ENCODE results near the gene TAAR5.

Gene TAAR5

DNA sequence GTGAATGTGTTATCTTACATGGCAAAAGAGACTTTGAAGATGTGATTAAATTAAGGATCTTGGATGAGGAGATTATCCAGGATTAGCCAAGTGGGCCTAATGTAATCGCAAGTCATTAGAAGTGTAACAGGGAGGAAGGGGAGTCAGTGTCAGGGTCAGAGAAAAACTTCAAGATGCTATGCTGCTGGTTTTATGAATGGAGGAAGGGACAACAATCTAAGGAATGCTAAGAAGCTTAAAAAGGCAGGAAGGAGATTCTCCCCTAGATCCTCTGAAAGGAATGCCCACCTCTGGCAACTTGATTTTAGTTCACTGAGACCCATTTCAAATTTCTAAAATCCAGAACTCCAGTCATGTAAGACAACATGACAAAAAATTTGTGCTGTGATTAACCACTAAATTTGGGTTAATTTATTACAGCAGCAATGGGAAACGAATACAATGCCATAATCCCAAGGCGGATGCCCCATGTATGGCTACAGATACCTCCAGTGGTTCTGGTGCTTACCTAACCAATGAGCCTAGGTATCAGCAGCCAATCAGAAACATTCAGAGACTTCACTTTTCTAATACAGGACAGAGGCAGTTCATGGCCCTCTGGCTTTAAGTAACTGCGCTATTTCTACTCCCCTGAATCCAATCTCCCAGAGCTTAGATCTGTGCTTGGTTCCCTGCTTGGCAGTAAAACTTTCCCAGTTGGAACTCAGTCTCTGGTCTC is 40.6 kb downstream of the TAAR5 start:
- no peak overlapping the region for H3K4me3 ChIP-seq (ENCODE audit: insufficient read depth, low read depth, low read length, poor library complexity, severe bottlenecking)
- DNase-seq, result no peak
- no peaks in the 10 kb centered on the region for H3K4me1 ChIP-seq (ENCODE audit: control insufficient read depth, insufficient read depth, low read length, poor library complexity, severe bottlenecking)
- H3K27ac ChIP-seq (ENCODE audit: insufficient read depth, low read length, poor library complexity, severe bottlenecking), result no peak overlapping the region
- H3K36me3 ChIP-seq (ENCODE audit: control insufficient read depth, insufficient read depth, low read length), result no peaks in the 10 kb centered on the region
- H3K27me3 ChIP-seq (replicated peaks; ENCODE audit: control insufficient read depth, insufficient read depth, low read length, poor library complexity, severe bottlenecking), result peaks cover 3% of the 10 kb centered on the region
- H3K9me3 ChIP-seq (ENCODE audit: control insufficient read depth, low read length), result no peaks in the 10 kb centered on the region

DNA sequence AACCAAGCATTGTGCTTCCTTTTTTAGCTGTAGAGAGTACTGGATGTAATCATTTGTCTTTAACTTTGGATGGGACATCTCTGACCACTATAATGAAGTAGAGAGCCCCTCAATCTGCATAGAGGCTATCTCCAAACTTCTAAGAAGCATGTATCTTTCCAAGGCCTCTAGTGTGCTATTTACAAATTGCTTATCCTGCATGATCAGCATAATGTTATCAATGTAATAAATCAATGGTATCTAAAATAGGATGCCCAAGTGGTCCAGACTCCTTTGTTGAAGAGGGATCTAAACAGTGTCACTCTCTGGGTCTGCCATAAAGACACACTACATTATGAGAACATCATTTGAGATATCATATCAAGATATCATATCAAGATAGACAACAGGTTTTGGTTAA is 44.7 kb downstream of the TAAR5 start:
- Histone ChIP-seq H3K27ac (ENCODE audit: insufficient read depth, low read length, poor library complexity, severe bottlenecking) (no peak overlapping the region), H3K4me1 (ENCODE audit: control insufficient read depth, insufficient read depth, low read length, poor library complexity, severe bottlenecking) (no peaks in the 10 kb centered on the region), H3K36me3 (ENCODE audit: control insufficient read depth, insufficient read depth, low read length) (no peaks in the 10 kb centered on the region), H3K27me3 (replicated peaks; ENCODE audit: control insufficient read depth, insufficient read depth, low read length, poor library complexity, severe bottlenecking) (no peaks in the 10 kb centered on the region), H3K4me3 (ENCODE audit: insufficient read depth, low read depth, low read length, poor library complexity, severe bottlenecking) (no peak overlapping the region), H3K9me3 (ENCODE audit: control insufficient read depth, low read length) (no peaks in the 10 kb centered on the region)
- no peak for DNase-seq

Data from effector memory CD4-positive, alpha-beta T cell (primary cell).